LoVo (cell line): Measurements from ENCODE around the gene CDCA8.
A peak's percentile ranks its signal among the peaks of the same experiment; 100 is the strongest.

ENCODE experiments used
- DNase-seq: peaks from one replicate; pipeline ENCODE4 v3.0.0-alpha.2; 2016; ENCODE audit warnings: low spot score

Gene CDCA8

GRCh38 chr1:37692078-37692833 is at the start of gene CDCA8:
Gene CDCA8, plus strand, starts transcription at chr1:37692516. Its CDS starts 175 bp downstream, at chr1:37692691.
- peak; percentile 97 for DNase-seq

GRCh38 chr1:37647281-37647680 is 45.0 kb upstream of the CDCA8 start:
- no peak for DNase-seq

GRCh38 chr1:37650173-37650572 is 42.1 kb upstream of the CDCA8 start:
- no peak for DNase-seq

DNA sequence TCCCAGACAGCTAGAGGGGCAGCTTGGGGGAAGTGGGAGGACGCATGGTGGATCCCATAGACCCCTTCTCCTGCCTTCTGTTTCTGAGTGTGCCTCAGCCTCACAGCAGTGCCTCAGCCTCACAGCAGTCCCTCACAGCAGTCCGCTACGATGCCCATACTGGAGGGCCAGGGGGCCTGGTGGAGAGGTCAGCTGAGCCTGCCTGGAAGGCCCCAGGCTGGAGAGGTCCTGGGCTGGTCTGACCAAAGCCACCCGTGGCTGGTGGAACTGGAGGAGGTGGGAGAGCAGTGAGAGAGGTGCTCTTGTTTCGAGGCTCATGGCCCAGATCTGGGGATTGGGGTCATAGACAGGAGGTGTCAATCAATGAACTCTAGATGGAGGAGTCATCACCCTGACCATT is 41.6 kb upstream of the CDCA8 start:
- DNase-seq = no peak

DNA sequence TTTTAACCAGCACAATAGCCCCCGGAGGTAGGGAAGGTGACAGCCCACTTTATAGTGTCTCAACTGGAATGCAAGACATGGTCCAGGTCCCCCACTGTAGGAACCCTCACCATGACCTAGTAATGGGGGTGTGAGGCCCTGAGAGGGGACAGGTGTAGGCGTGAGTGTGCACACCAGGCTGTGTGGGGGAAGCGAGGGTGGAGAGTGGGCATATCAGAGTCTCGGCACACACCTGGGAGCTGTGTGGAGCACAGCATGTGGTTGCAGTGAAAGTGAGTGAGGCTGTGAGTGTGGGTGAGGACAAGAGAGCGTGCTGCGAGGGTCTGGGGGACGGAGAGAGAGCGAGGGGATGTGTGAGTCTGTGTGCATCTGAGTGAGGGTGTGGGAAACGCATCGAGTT is 40.5 kb upstream of the CDCA8 start:
- DNase-seq = no peak

DNA sequence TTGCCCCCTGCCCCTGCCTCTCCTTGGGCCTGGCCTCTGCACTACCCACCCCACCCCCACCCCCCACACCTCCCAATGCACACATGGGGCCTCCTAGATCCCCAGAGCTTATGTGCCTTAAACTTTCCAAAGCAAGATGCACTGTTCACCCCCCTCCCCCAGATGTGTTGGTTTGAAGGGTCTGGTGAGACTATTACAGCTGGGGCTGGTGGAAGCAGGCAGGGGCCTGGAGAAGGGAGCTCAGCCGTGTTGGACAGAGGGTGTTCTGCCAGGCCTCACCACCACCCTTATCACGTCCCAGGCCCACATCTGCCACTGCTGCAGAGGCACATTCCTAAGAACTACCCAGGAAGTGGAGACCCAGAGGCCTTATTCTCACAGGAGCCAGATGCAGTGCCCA is 39.3 kb upstream of the CDCA8 start:
- DNase-seq = no peak

- no peak for DNase-seq
These were observed 38.4 kb upstream of the CDCA8 start for GRCh38 chr1:37653906-37654305.

DNA sequence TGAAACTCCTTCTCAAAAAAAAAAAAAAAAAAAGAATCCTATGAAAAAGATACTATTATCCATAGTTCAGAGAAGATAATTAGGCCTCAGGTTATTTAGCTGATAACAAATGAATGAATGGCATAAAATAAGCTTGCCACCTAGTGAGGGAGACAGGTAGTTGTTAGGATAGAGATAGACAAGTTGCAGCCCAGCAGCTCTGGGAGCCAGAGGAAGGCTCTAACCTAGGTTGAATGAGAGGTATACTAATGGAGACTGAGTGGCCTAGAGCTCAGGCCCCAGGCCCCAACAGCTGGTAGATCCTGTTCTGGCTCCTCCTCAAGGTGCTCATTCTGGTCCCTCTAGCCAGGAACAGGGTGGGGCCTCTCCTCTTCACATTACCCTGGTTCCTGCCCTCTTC is 37.0 kb upstream of the CDCA8 start:
- DNase-seq = no peak

- no peak for DNase-seq
These were observed 36.3 kb upstream of the CDCA8 start for GRCh38 chr1:37656026-37656425.

- DNase-seq = no peak
These were observed 35.4 kb upstream of the CDCA8 start for GRCh38 chr1:37656881-37657280.

DNA sequence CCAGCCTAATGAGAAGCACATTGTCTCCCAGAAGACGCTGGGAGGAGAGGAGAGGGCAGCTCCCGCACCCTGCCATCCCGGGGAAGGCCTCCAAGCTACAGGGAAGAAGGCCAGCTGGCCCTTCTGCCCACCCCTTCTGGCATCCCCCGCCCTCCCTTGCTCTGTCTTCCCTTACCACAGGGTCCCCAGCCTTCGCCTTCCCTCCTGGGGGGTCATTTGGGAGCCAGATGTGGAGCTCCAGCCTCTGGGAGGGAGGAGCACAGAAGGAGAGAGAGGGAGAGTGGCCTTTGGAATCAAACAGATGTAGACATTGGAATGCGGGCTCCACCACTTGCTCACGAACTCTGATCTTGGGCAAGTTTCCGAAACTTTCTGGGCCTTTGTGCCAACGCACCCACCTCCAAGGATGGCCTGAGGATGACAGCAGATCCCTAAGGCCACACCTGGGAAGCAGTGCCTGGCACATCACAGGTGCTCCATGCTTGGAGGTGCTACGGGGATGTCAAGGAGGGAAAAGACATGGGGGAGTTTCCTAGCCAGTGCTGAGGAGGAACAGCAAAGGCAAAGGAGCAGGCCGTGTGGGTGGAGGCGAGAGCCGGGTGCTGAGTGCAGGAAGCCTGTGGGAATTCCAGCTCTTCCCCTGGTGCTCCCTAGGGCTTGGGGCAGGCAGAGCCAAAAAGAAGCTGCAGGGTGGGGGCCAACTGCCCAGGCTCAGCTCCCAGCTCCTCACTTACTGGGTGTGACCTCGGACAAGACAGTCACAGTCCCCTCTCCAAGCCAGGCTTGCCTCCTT is 34.5 kb upstream of the CDCA8 start:
- DNase-seq = no peak

DNA sequence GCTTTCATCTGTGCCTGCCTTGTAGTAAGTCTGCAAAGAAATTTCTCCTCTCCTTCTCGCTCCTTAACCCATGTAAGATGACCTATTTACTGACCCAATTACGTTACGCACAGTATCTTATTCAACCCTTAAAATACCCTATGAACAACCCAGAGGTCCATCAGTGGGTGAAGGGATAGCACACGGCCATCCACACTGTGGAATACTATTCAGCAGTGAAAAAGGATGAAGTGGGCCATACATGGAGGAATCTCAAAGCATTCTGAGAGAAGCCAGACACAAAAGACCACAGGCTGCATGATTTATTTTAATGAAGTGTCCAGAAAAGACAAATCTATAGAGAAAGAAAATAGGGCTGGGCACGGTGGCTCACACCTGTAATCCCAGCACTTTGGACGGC is 33.8 kb upstream of the CDCA8 start:
- DNase-seq = no peak

- no peak for DNase-seq
These were observed 31.7 kb upstream of the CDCA8 start for GRCh38 chr1:37660664-37661063.

- no peak for DNase-seq
These were observed 30.9 kb upstream of the CDCA8 start for GRCh38 chr1:37661401-37661800.

- DNase-seq = no peak
These were observed 30.1 kb upstream of the CDCA8 start for GRCh38 chr1:37662031-37662755.

GRCh38 chr1:37663426-37664000 is 28.8 kb upstream of the CDCA8 start:
- no peak for DNase-seq

- DNase-seq = no peak
These were observed 26.0 kb upstream of the CDCA8 start for GRCh38 chr1:37666241-37666867.

DNA sequence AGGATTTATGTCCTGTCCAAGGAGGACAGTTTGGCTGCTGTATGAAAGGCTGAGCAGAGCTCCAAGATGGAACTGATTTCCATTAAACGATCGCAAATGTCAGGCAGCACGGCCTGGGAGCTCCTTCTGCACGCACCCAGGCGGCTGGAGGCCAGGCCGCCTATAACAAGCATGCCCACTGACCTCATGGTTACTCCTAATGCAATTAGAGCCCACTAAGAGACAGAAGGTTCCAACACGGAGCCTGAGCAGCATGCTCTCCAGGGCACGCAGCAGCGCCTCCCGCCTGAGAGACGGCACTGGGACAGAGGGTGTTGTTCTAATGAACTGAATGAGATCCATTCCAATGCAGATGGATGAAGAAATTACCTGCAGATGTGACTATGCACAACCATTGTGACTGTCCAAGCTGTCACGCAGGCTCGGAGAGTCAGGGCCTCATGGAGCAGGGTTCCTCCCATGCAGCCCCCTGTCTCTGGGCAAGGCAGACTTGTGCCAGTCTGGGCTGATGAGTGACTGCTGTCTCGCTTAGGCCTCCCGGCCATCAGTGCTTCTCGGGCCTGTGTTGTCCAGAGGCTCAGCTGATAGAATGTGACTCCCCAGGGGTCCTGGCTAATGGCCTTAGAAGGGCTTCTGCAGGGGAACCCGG is 25.2 kb upstream of the CDCA8 start:
- no peak for DNase-seq

DNA sequence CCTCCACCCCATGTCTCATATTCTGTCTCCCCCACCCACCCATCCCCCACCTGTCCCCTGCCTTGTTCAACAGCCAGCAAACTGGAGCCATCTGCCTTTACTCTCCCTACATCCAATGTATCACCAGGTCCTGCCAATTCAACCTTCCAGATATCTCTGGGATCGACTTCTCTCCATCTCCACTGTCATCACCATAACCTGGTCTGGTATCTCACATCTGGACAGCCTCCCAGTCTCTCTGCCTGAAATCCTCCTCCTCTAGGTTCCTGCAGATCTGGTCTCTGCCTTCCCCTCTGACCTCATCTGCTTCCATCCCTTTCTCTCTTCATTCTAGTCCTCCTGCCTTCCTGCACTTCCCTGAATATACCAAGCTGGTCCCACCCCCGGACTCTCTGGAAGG is 22.2 kb upstream of the CDCA8 start:
- no peak for DNase-seq

GRCh38 chr1:37671261-37671660 is 21.1 kb upstream of the CDCA8 start:
- DNase-seq = no peak

DNA sequence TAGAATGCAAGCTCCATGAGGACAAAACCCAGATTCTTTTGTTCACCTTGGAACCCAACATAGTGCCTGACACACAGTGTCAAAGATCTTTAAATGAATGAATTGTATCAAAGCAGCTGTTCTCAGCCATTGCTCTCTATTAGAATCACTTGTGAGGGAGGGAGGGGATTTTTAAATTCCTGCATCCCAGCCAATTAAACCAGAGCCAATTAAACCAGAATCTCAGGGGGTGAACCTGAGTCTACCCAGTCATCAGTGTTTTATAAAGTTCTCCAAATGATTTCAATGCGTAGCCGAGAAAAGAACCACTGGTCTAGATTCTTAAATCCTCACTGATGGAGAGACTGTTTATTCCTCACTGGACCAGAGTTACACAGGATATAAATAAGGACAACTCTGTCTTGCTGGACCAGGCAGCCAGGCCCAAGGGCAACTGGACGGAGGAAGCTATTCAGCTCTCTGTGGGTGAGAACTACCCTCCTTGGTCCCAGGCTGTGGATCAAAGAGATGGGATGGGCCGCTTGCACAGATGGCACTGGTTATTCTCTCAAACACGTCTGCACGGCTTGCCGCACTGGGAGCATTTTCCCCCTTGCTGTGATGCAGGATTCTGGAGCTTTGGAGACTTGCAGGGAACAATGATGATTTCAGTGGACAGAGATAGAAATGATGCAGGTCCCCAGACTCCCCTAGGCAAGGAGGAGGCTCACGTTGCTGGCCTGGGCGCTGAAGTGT is 20.0 kb upstream of the CDCA8 start:
- DNase-seq = no peak
